ENCODE data around the gene RELN. TPM values are rescaled to one million over a fixed set of nuclear protein-coding genes. Genes with fewer than 3 reads are reported as not detected.

The RELN gene
- total RNA-seq, 4 donors from 2014 or later = 0.57 to 4.2 (median 1.5) TPM

GRCh38 chr7:103564416-103564815 lies 425.0 kb downstream of the RELN start:
- TF ChIP-seq CTCF (IDR thresholded peaks at IDR 0.05; ENCODE audit: low read depth) = no peak

- TF ChIP-seq CTCF (IDR thresholded peaks at IDR 0.05; ENCODE audit: low read depth) = no peak
Measured at GRCh38 chr7:103560136-103560535, 429.3 kb downstream of the RELN start.

- TF ChIP-seq CTCF (IDR thresholded peaks at IDR 0.05; ENCODE audit: low read depth) = no peak
Measured at GRCh38 chr7:103551016-103551415, 438.4 kb downstream of the RELN start.

- no peak for TF ChIP-seq CTCF (IDR thresholded peaks at IDR 0.05; ENCODE audit: low read depth)
Measured at GRCh38 chr7:103549786-103550185, 439.7 kb downstream of the RELN start.

GRCh38 chr7:103547451-103548284 lies 441.8 kb downstream of the RELN start:
- no peak for TF ChIP-seq CTCF (IDR thresholded peaks at IDR 0.05; ENCODE audit: low read depth)

GRCh38 chr7:103542470-103542869 lies 447.0 kb downstream of the RELN start:
- no peak for TF ChIP-seq CTCF (IDR thresholded peaks at IDR 0.05; ENCODE audit: low read depth)

GRCh38 chr7:103541947-103542346 lies 447.5 kb downstream of the RELN start:
- TF ChIP-seq CTCF (IDR thresholded peaks at IDR 0.05; ENCODE audit: low read depth) = no peak
